ENCODE data around the gene PIMREG.

DNA sequence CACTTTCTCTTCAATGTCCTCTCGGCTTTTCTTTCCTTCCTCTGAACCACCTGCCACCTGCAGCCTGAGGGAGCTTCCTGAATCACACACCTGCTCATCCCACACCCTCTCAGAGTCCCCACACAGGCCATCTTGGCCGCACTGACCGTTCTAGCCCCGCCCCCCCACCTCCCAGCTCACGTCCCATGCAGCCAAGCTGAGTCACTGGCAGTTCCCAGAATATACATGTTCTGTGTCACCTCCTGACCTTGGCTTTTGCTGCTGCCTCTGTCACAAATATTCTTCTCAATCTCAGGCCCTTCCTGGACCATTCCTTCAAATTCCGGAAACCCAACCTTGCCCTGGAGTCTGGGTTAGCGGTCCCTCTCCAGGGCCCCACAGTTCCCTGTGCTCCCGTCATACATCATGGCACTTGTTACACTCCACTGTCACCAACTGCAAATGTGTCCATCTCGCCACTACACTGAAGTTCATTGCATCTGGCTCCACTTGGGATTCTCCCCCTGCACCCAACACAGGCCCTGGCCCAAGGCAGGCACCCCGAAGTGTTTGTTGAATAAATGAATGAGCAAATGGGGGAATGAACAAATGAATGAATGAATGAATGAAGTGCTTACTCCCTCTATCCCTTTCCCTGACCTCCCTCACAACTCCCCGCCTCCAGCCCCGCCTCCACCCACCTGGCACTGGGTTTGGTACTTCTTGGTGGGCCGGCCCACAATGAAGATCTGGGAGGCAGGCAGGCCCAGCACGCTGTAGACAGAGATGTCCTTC lies 12.8 kb downstream of the PIMREG start:
- TF ChIP-seq POLR2AphosphoS5 (IDR thresholded peaks at IDR 0.05; ENCODE audit: borderline replicate concordance, low read depth, low read length) = no peak
- TF ChIP-seq EZH2 (IDR thresholded peaks at IDR 0.05) = no peak
- TF ChIP-seq FOXP2 (optimal IDR thresholded peaks at IDR 0.05; ENCODE audit: control extremely low read depth, extremely low read length, insufficient read depth) = no peak
